IMR-90 (cell line): ENCODE measurements around the gene SLFNL1. TPM values are rescaled to one million over a fixed set of nuclear protein-coding genes. Genes with fewer than 3 reads are reported as not detected.

Experiments
- ATAC-seq: fragments of 200-7000 bp; cut with Tn5 transposase; 2 replicates; pipeline ENCODE4 v1.9.1; 2020; ENCODE audit warnings: low read depth, mild to moderate bottlenecking, moderate library complexity
- BruUV-seq: library from RNA; stranded (reverse); fragments of 400-500 nt; replicated peaks from 2 replicates; lab custom pipeline; 2021; lab: Mats Ljungman, UMichigan
- CTCF ChIA-PET: fragments of 300-600 bp; formaldehyde crosslinking; extraction: SDS; loops from one replicate; lab custom pipeline; 2021; ENCODE audit warnings: antibody characterized with exemption; lab: Yijun Ruan, JAX
- POLR2A ChIA-PET: fragments of 300-600 bp; sonication (Branson Sonifier 250); formaldehyde crosslinking; loops from one replicate; lab custom pipeline; 2022; ENCODE audit warnings: antibody characterized with exemption; ENCODE audit not compliant: unreplicated experiment; lab: Charles Lee
- DNase-seq: peaks from one replicate; pipeline ENCODE4 v3.0.0; 2013
- H2AFZ ChIP-seq: replicated peaks from 2 replicates; pipeline ENCODE3; 2013; ENCODE audit warnings: low read length, mild to moderate bottlenecking; ENCODE audit not compliant: poor library complexity
- H2AK5ac ChIP-seq: 2 replicates; pipeline ENCODE4 v1.6.1; 2013; ENCODE audit warnings: low read depth, low read length, inconsistent platforms
- H2AK9ac ChIP-seq: replicated peaks from 2 replicates; pipeline ENCODE3; 2013; ENCODE audit warnings: mild to moderate bottlenecking, low read depth, low read length, moderate library complexity; ENCODE audit not compliant: poor library complexity
- H2BK120ac ChIP-seq: 2 replicates; pipeline ENCODE4 v1.6.1; 2013; ENCODE audit warnings: low read depth, low read length, inconsistent platforms
- H2BK15ac ChIP-seq: 3 replicates; pipeline ENCODE4 v1.6.1; 2013; ENCODE audit warnings: low read depth, low read length, inconsistent platforms
- H2BK20ac ChIP-seq: 2 replicates; pipeline ENCODE4 v1.6.1; 2013; ENCODE audit warnings: low read depth, mild to moderate bottlenecking, inconsistent platforms, low read length, moderate library complexity
- H2BK5ac ChIP-seq: 2 replicates; pipeline ENCODE4 v1.6.1; 2013; ENCODE audit warnings: mild to moderate bottlenecking, low read depth, low read length, inconsistent platforms; ENCODE audit not compliant: poor library complexity, severe bottlenecking
- H3K14ac ChIP-seq: replicated peaks from 2 replicates; pipeline ENCODE4 v1.6.1; 2013; ENCODE audit warnings: low read depth, low read length, inconsistent platforms
- H3K18ac ChIP-seq: 2 replicates; pipeline ENCODE4 v1.6.1; 2013; ENCODE audit warnings: low read depth, low read length, control low read depth
- H3K23ac ChIP-seq: 2 replicates; pipeline ENCODE4 v1.6.1; 2013; ENCODE audit warnings: low read depth, low read length, inconsistent platforms
- H3K27ac ChIP-seq: 2 replicates; pipeline ENCODE4 v1.5.1; 2013; ENCODE audit warnings: mild to moderate bottlenecking, control low read depth, low read length; ENCODE audit not compliant: insufficient read depth
- H3K27me3 ChIP-seq: 2 replicates; pipeline ENCODE4 v1.6.1; 2013; ENCODE audit warnings: low read length; ENCODE audit not compliant: control insufficient read depth, insufficient read depth
- H3K36me3 ChIP-seq: 2 replicates; pipeline ENCODE4 v1.6.1; 2013; ENCODE audit warnings: low read length, mixed read lengths; ENCODE audit not compliant: control insufficient read depth, insufficient read depth
- H3K4ac ChIP-seq: 2 replicates; pipeline ENCODE4 v1.6.1; 2013; ENCODE audit warnings: low read depth, low read length, inconsistent platforms
- H3K4me1 ChIP-seq: 2 replicates; pipeline ENCODE4 v1.6.1; 2013; ENCODE audit warnings: low read length, mixed read lengths; ENCODE audit not compliant: control insufficient read depth, insufficient read depth
- H3K4me2 ChIP-seq: 2 replicates; pipeline ENCODE4 v1.6.1; 2013; ENCODE audit warnings: low read depth, mild to moderate bottlenecking, control low read depth, low read length, moderate library complexity
- H3K4me3 ChIP-seq: 2 replicates; pipeline ENCODE4 v1.5.1; 2013; ENCODE audit warnings: low read depth, mild to moderate bottlenecking, control low read depth, low read length, moderate library complexity; ENCODE audit not compliant: insufficient read depth
- H3K56ac ChIP-seq: 2 replicates; pipeline ENCODE4 v1.6.1; 2013; ENCODE audit warnings: low read length, inconsistent platforms; ENCODE audit not compliant: insufficient read depth; ENCODE audit errors: extremely low read depth
- H3K79me1 ChIP-seq, 2 experiments: 2 replicates each; pipeline ENCODE4 v1.6.1; 2013; ENCODE audit warnings: low read length in 2 of 2, inconsistent platforms in 1 of 2, low read depth in 1 of 2
- H3K9ac ChIP-seq: 2 replicates; pipeline ENCODE4 v1.6.1; 2013; ENCODE audit warnings: low read depth, low read length, control low read depth
- H3K9me1 ChIP-seq: 2 replicates; pipeline ENCODE4 v1.6.1; 2013; ENCODE audit warnings: low read length, inconsistent platforms; ENCODE audit not compliant: insufficient read depth
- H3K9me3 ChIP-seq: 2 replicates; pipeline ENCODE4 v1.6.1; 2013; ENCODE audit warnings: low read length; ENCODE audit not compliant: control insufficient read depth, insufficient read depth
- H4K20me1 ChIP-seq: 2 replicates; pipeline ENCODE4 v1.6.1; 2013; ENCODE audit warnings: low read length, inconsistent platforms; ENCODE audit not compliant: insufficient read depth
- H4K5ac ChIP-seq: 2 replicates; pipeline ENCODE4 v1.6.1; 2013; ENCODE audit warnings: mild to moderate bottlenecking, low read depth, low read length, control low read depth
- H4K8ac ChIP-seq, 2 experiments: 2 replicates each; pipeline ENCODE4 v1.6.1; 2013; ENCODE audit warnings: low read depth in 2 of 2, low read length in 2 of 2, control low read depth in 1 of 2, inconsistent platforms in 1 of 2
- H4K91ac ChIP-seq: 2 replicates; pipeline ENCODE4 v1.6.1; 2013; ENCODE audit warnings: low read depth, low read length, inconsistent platforms; ENCODE audit not compliant: insufficient read depth
- BHLHE40 ChIP-seq: fragments of 150-350 bp; IDR thresholded peaks from 2 replicates; pipeline ENCODE4 v1.6.1; 2016; ENCODE audit warnings: mild to moderate bottlenecking, low read depth, low read length
- CEBPB ChIP-seq: IDR thresholded peaks from 2 replicates; pipeline ENCODE4 v1.6.1; 2012; ENCODE audit warnings: low read depth, low read length, improper control_type of control experiment
- CHD1 ChIP-seq: IDR thresholded peaks from 2 replicates; pipeline ENCODE4 v1.6.1; 2012; ENCODE audit warnings: low read depth, low read length, improper control_type of control experiment
- FOS ChIP-seq: fragments of 150-350 bp; IDR thresholded peaks from 2 replicates; pipeline ENCODE4 v1.6.1; 2016; ENCODE audit warnings: low read depth, low read length
- MAFK ChIP-seq: IDR thresholded peaks from 2 replicates; pipeline ENCODE4 v1.6.1; 2012; ENCODE audit warnings: low read depth, low read length, improper control_type of control experiment
- MAZ ChIP-seq: IDR thresholded peaks from 2 replicates; pipeline ENCODE4 v1.6.1; 2012; ENCODE audit warnings: low read depth, mild to moderate bottlenecking, low read length, improper control_type of control experiment, moderate library complexity, borderline replicate concordance
- MXI1 ChIP-seq: IDR thresholded peaks from 2 replicates; pipeline ENCODE4 v1.6.1; 2012; ENCODE audit warnings: low read depth, mild to moderate bottlenecking, low read length, moderate library complexity, borderline replicate concordance
- NFE2L2 ChIP-seq: fragments of 150-350 bp; IDR thresholded peaks from 2 replicates; pipeline ENCODE4 v1.6.1; 2016; ENCODE audit warnings: low read depth, mild to moderate bottlenecking, low read length
- POLR2A ChIP-seq: IDR thresholded peaks from 2 replicates; pipeline ENCODE4 v1.6.1; 2012; ENCODE audit warnings: mild to moderate bottlenecking, low read depth, low read length
- RAD21 ChIP-seq: IDR thresholded peaks from 2 replicates; pipeline ENCODE4 v1.6.1; 2012; ENCODE audit warnings: low read length, improper control_type of control experiment
- RCOR1 ChIP-seq: IDR thresholded peaks from 2 replicates; pipeline ENCODE4 v1.6.1; 2012; ENCODE audit warnings: mild to moderate bottlenecking, low read length, improper control_type of control experiment; ENCODE audit not compliant: insufficient replicate concordance
- RFX5 ChIP-seq: IDR thresholded peaks from 2 replicates; pipeline ENCODE4 v1.8.0; 2012; ENCODE audit warnings: low read depth, mild to moderate bottlenecking, low read length, moderate library complexity
- SMC3 ChIP-seq: fragments of 150-350 bp; IDR thresholded peaks from 2 replicates; pipeline ENCODE4 v1.6.1; 2016; ENCODE audit warnings: low read depth, mild to moderate bottlenecking, antibody characterized with exemption, low read length, moderate library complexity
- WGBS, 2 experiments: methylation state at CpG; one replicate each; pipeline versions ENCODE4 v1.1.5 to v1.1.7; 2013; ENCODE audit warnings: missing lambda C conversion rate in 2 of 2; ENCODE audit not compliant: insufficient read length in 1 of 2; ENCODE audit errors: extremely low coverage in 2 of 2; 5-methylcytosine and 5-hydroxymethylcytosine counted together
- dilution Hi-C: fragments of 300-500 bp; cut with HindIII; formaldehyde crosslinking; loops from one replicate; pipeline ENCODE4 v1.14.3; 2018; ENCODE audit warnings: low sequenced_read_pairs; ENCODE audit not compliant: unreplicated experiment
- in situ Hi-C: fragments of 300-500 bp; cut with MboI; formaldehyde crosslinking; loops from 3 replicates; pipeline ENCODE4 v1.14.3; 2019; ENCODE audit warnings: low sequenced_read_pairs, inconsistent platforms, mixed read lengths
- intact Hi-C: fragments of 100-400 bp; cut with micrococcal nuclease; formaldehyde crosslinking; loops from 2 replicates; pipeline ENCODE4 v1.10.0; 2022
- polyA plus RNA-seq, 3 experiments: library from polyadenylated mRNA; depleted of rRNA; stranded (reverse); fragments of >200 nt; gene quantifications; 2 replicates each; pipeline ENCODE4 v1.2.3, GENCODE V29; 2012; ENCODE audit warnings: low replicate concordance in 1 of 3
- total RNA-seq: library from RNA; depleted of rRNA; stranded (reverse); fragments of >200 nt; gene quantifications from 2 replicates; pipeline ENCODE4 v1.2.3, GENCODE V29; 2012
- TF ChIP-seq, protein P1 (sequence below): fragments of 150-350 bp; IDR thresholded peaks from 2 replicates; pipeline ENCODE4 v1.6.1; 2016; ENCODE audit warnings: low read depth, mild to moderate bottlenecking, low read length, moderate library complexity, borderline replicate concordance
- TF ChIP-seq, protein P2 (sequence below): fragments of 150-350 bp; IDR thresholded peaks from 2 replicates; pipeline ENCODE4 v1.6.1; 2017; ENCODE audit warnings: mild to moderate bottlenecking, antibody characterized with exemption, low read length, low read depth
- TF ChIP-seq, protein P3 (sequence below): conservative IDR thresholded peaks from 2 replicates; pipeline ENCODE4 v1.5.1; 2012; ENCODE audit warnings: mild to moderate bottlenecking, low read depth, low read length, improper control_type of control experiment

The SLFNL1 gene
- total and polyA plus RNA-seq, 2 of the 4 experiments (the other 2 are of a cell fraction): under 0.01 to 0.09 TPM

DNA sequence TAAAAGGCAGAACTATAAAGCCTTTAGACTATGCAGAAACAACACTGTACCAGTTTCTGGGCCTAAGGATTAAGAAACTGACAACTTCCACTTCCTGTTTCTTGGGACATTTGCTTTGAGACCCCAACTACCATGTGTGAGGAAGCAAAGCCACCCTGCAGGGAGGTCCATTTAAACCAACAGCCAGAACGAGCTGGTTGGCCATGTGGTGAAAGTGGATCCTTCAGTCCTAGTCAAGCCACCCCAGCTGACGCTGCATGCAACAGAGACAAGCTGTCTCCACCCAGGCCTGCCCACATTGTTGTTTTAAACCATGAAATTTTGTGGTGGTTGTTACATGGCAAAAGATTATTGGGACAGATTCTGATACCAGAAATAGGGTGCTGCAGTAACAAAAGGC lies 31.8 kb upstream of the SLFNL1 start:
- intact Hi-C loops (no loop called here), dilution Hi-C loops (no loop called here), in situ Hi-C loops (no loop called here)
- no peak overlapping the region for H3K23ac ChIP-seq
- H2BK120ac ChIP-seq: no peak overlapping the region
- no peaks in the 10 kb centered on the region for H3K27me3 ChIP-seq
- H4K20me1 ChIP-seq: no peaks in the 10 kb centered on the region
- H3K4me3 ChIP-seq: no peak overlapping the region
- H2BK20ac ChIP-seq: no peak overlapping the region
- no peaks in the 10 kb centered on the region for H3K4me1 ChIP-seq
- H3K18ac ChIP-seq: no peak overlapping the region
- no peak overlapping the region for H3K27ac ChIP-seq
- WGBS, 2 experiments: no CpG with 5 or more reads among the region's 2 CpGs
- H3K56ac ChIP-seq: no peak overlapping the region
- H3K4ac ChIP-seq: no peak overlapping the region
- TF ChIP-seq CHD1 (no peak), RAD21 (no peak), NFE2L2 (no peak), MAFK (no peak), FOS (no peak), RCOR1 (no peak), BHLHE40 (no peak), SMC3 (no peak), CEBPB (no peak), MXI1 (no peak), MAZ (no peak), POLR2A (no peak), RFX5 (no peak)
- TF ChIP-seq, protein P1, sequence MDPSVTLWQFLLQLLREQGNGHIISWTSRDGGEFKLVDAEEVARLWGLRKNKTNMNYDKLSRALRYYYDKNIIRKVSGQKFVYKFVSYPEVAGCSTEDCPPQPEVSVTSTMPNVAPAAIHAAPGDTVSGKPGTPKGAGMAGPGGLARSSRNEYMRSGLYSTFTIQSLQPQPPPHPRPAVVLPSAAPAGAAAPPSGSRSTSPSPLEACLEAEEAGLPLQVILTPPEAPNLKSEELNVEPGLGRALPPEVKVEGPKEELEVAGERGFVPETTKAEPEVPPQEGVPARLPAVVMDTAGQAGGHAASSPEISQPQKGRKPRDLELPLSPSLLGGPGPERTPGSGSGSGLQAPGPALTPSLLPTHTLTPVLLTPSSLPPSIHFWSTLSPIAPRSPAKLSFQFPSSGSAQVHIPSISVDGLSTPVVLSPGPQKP: no peak
- TF ChIP-seq, protein P2, sequence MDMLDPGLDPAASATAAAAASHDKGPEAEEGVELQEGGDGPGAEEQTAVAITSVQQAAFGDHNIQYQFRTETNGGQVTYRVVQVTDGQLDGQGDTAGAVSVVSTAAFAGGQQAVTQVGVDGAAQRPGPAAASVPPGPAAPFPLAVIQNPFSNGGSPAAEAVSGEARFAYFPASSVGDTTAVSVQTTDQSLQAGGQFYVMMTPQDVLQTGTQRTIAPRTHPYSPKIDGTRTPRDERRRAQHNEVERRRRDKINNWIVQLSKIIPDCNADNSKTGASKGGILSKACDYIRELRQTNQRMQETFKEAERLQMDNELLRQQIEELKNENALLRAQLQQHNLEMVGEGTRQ: no peak
- TF ChIP-seq, protein P3, sequence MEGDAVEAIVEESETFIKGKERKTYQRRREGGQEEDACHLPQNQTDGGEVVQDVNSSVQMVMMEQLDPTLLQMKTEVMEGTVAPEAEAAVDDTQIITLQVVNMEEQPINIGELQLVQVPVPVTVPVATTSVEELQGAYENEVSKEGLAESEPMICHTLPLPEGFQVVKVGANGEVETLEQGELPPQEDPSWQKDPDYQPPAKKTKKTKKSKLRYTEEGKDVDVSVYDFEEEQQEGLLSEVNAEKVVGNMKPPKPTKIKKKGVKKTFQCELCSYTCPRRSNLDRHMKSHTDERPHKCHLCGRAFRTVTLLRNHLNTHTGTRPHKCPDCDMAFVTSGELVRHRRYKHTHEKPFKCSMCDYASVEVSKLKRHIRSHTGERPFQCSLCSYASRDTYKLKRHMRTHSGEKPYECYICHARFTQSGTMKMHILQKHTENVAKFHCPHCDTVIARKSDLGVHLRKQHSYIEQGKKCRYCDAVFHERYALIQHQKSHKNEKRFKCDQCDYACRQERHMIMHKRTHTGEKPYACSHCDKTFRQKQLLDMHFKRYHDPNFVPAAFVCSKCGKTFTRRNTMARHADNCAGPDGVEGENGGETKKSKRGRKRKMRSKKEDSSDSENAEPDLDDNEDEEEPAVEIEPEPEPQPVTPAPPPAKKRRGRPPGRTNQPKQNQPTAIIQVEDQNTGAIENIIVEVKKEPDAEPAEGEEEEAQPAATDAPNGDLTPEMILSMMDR: no peak
- no peak overlapping the region for H4K5ac ChIP-seq
- H3K79me1 ChIP-seq: no peaks in the 10 kb centered on the region
- H2AK9ac ChIP-seq: no peak overlapping the region
- peaks cover 6% of the 10 kb centered on the region; the same call in 1 of the 2 replicates for H3K9me1 ChIP-seq
- no peak overlapping the region for H2AK5ac ChIP-seq
- no peak overlapping the region for H2BK5ac ChIP-seq
- no peak overlapping the region for H3K4me2 ChIP-seq
- POLR2A ChIA-PET: no interaction called here
- no TSS peak for BruUV-seq
- H3K9me3 ChIP-seq: no peaks in the 10 kb centered on the region
- peaks cover 19% of the 10 kb centered on the region for H3K36me3 ChIP-seq
- H3K14ac ChIP-seq: no peak overlapping the region
- no peak overlapping the region for H4K8ac ChIP-seq
- H4K91ac ChIP-seq: no peak overlapping the region
- ATAC-seq (no peak), DNase-seq (no peak)
- no peak overlapping the region for H2BK15ac ChIP-seq
- CTCF ChIA-PET: no interaction called here
- no peak overlapping the region for H2AFZ ChIP-seq
- no peak overlapping the region for H3K9ac ChIP-seq
